ENCODE data around the gene PARD6G. TPM values are rescaled to one million over a fixed set of nuclear protein-coding genes. Genes with fewer than 3 reads are reported as not detected.
"Not testable (repeated sequence)": the region's sequence is repeated elsewhere in the genome, so short reads cannot be mapped to it uniquely, and the experiment has no call there.

Gene PARD6G
- total RNA-seq, 4 donors from 2014 or later = 4.6 to 15.9 (median 11.9) TPM

DNA sequence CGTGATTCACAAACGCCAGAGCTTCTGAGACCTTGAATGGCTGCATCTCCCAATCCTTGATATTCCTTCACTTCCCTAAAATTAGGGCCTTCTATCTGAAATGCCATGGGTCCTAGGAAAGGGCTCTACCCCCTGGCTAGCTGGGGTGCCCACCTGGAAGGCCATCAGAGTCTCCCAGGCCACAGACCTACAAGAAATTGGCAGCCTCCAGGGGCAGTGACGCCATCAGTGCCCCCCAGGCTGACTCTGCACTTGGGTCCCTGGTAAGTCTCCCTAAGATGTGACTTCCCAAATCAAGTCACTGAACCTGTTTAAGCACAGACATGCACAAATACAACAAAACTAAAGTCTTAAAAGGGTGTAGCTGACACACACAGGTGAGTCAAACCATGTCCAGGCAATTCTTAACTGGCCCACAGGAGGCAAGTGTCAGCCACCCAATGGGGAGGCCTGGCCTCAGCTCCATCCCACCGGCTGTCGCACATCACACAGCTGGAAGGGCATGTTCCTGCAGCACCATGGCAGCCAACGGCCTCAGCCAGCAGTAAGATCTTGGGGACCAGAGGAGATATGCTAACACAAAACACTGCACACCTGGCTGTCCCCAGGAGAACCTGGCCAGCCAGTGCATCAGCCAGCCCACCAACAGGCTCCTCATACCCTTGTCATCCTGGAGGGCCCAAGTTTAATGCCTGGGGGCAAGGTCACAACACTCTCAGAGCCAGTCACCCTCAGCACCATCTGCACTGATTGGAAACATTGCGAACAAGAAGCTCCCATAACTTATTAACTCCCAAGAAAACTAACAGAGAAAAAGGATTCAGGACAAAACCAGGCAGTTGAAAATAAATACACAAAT is 5.2 kb downstream of the PARD6G start:
- TF ChIP-seq, protein P1, sequence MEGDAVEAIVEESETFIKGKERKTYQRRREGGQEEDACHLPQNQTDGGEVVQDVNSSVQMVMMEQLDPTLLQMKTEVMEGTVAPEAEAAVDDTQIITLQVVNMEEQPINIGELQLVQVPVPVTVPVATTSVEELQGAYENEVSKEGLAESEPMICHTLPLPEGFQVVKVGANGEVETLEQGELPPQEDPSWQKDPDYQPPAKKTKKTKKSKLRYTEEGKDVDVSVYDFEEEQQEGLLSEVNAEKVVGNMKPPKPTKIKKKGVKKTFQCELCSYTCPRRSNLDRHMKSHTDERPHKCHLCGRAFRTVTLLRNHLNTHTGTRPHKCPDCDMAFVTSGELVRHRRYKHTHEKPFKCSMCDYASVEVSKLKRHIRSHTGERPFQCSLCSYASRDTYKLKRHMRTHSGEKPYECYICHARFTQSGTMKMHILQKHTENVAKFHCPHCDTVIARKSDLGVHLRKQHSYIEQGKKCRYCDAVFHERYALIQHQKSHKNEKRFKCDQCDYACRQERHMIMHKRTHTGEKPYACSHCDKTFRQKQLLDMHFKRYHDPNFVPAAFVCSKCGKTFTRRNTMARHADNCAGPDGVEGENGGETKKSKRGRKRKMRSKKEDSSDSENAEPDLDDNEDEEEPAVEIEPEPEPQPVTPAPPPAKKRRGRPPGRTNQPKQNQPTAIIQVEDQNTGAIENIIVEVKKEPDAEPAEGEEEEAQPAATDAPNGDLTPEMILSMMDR (IDR thresholded peaks at IDR 0.05) = no peak
- TF ChIP-seq POLR2A (IDR thresholded peaks at IDR 0.05) = no peak
- no peak overlapping the region for H3K27ac ChIP-seq
- no peaks in the 10 kb centered on the region for H3K4me1 ChIP-seq
- H3K27me3 ChIP-seq = no peaks in the 10 kb centered on the region
- no peak overlapping the region for H3K4me3 ChIP-seq
- DNase-seq = no peak
- no peaks in the 10 kb centered on the region for H3K36me3 ChIP-seq
- intact Hi-C loops (cut with DNase I; ENCODE audit: low total_unique reads) = no loop called here
- no peaks in the 10 kb centered on the region for H3K9me3 ChIP-seq

DNA sequence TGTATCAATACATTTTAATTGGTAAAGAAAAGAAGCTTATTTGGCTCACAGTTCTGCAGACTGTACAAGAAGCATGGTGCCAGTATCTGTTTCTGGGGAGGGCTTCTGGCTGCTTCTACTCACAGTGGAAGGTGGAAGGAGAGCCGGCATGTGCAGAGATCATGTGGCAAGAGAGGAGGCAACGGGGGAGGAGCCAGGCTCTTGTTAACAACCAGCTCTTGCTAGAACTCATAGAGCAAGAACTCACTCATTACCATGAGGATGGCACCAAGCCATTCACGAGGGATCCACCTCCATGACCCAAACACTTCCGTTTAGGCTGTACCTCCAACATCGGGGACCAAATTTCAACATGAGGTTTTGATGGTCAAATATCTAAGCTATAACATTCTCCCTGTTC is 7.5 kb downstream of the PARD6G start:
- intact Hi-C loops (cut with DNase I; ENCODE audit: low total_unique reads) = no loop called here

DNA sequence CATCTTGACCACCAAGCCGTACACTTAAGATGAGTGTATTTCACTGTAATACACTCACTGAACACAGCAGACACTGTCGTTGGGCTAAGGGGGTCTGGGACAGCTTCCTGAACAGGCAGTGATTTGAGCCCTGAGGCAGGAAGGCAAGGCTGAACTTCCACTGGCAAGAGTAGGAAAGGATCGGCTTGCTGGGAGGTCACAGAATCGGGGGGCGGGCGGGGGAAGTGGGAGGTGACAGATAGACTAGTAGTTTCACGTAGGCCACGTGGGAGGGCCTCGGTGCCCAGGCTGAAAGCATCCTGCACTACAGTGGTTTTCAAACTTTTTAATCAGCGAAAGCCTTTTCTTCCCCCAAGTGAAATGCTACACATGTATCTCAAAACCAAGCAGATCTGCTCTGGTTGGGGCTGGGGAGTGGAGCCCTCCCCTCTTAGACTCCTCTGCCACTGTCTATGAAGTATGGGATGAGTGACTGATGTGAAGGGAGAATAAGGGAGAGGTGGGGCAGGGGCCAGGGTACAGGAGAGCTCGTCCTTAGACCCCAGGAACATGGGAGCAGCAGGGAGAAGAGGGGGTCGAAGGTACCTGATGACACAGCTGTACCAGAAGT is 8.6 kb downstream of the PARD6G start:
- Histone ChIP-seq H3K27ac (no peak overlapping the region), H3K4me3 (no peak overlapping the region), H3K27me3 (no peaks in the 10 kb centered on the region), H3K4me1 (no peaks in the 10 kb centered on the region), H3K9me3 (no peaks in the 10 kb centered on the region), H3K36me3 (no peaks in the 10 kb centered on the region)
- no peak for DNase-seq
- TF ChIP-seq, protein P1 (IDR thresholded peaks at IDR 0.05) = no peak
- no peak for TF ChIP-seq POLR2A (IDR thresholded peaks at IDR 0.05)
- intact Hi-C loops (cut with DNase I; ENCODE audit: low total_unique reads) = no loop called here

More for the DNA sequence above, 7.5 kb downstream of the PARD6G start:
- no peaks in the 10 kb centered on the region for H3K27me3 ChIP-seq
- no peak for DNase-seq
- H3K4me1 ChIP-seq = no peaks in the 10 kb centered on the region
- no peak overlapping the region for H3K4me3 ChIP-seq
- H3K36me3 ChIP-seq = no peaks in the 10 kb centered on the region
- H3K27ac ChIP-seq = no peak overlapping the region
- TF ChIP-seq POLR2A (IDR thresholded peaks at IDR 0.05) = no peak
- TF ChIP-seq, protein P1 (IDR thresholded peaks at IDR 0.05) = no peak
- no peaks in the 10 kb centered on the region for H3K9me3 ChIP-seq

DNA sequence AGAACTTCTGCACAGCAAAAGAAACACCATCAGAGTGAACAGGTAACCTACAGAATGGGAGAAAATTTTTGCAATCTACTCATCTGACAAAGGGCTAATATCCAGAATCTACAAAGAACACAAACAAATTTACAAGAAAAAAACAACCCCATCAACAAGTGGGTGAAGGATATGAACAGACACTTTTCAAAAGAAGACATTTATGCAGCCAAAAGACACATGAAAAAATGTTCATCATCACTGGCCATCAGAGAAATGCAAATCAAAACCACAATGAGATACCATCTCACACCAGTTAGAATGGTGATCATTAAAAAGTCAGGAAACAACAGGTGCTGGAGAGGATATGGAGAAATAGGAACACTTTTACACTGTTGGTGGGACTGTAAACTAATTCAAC is 9.8 kb downstream of the PARD6G start:
- H3K27me3 ChIP-seq; H3K4me1 ChIP-seq; H3K9me3 ChIP-seq; H3K27ac ChIP-seq; H3K4me3 ChIP-seq; DNase-seq; intact Hi-C loops (cut with DNase I; ENCODE audit: low total_unique reads); H3K36me3 ChIP-seq: not testable (repeated sequence)

- Histone ChIP-seq H3K27me3 (no peaks in the 10 kb centered on the region), H3K9me3 (no peaks in the 10 kb centered on the region), H3K4me3 (no peak overlapping the region), H3K27ac (no peak overlapping the region), H3K4me1 (no peaks in the 10 kb centered on the region), H3K36me3 (no peaks in the 10 kb centered on the region)
- intact Hi-C loops (cut with DNase I; ENCODE audit: low total_unique reads) = no loop called here
- TF ChIP-seq POLR2A (IDR thresholded peaks at IDR 0.05) = no peak
- TF ChIP-seq, protein P1 (IDR thresholded peaks at IDR 0.05) = no peak
- DNase-seq = no peak
These were observed 12.9 kb downstream of the PARD6G start for GRCh38 chr18:80234398-80234797.
